NCI-H2227 (cell line): ENCODE measurements around the gene NR0B2.
"Not testable (repeated sequence)": the region's sequence is repeated elsewhere in the genome, so short reads cannot be mapped to it uniquely, and the experiment has no call there.

Experiments used
- DNase-seq: peaks from one replicate; lab custom pipeline; 2025; ENCODE audit not compliant: unreplicated experiment; lab: John Stamatoyannopoulos, UW

Gene NR0B2

GRCh38 chr1:26894263-26894662, 19.5 kb downstream of the NR0B2 start:
- DNase-seq, result no peak

GRCh38 chr1:26890467-26890796, 23.3 kb downstream of the NR0B2 start:
- no peak for DNase-seq

- peak; percentile 88 for DNase-seq
Observed at GRCh38 chr1:26889551-26890466, 24.0 kb downstream of the NR0B2 start, which contains the start of gene GPN2. TSS of gene GPN2 (minus strand) at chr1:26890283. CDS start at chr1:26890096, 187 bp downstream.

- no peak for DNase-seq
Observed at GRCh38 chr1:26888231-26888630, 25.5 kb downstream of the NR0B2 start.

GRCh38 chr1:26887125-26887524, 26.6 kb downstream of the NR0B2 start:
- peak; percentile 27 for DNase-seq

GRCh38 chr1:26882696-26883463, 30.9 kb downstream of the NR0B2 start:
- no peak for DNase-seq

GRCh38 chr1:26881611-26882010, 32.2 kb downstream of the NR0B2 start:
- DNase-seq, result not testable (repeated sequence)

- no peak for DNase-seq
Observed at GRCh38 chr1:26879793-26880192, 34.0 kb downstream of the NR0B2 start.

- no peak for DNase-seq
Observed at GRCh38 chr1:26877326-26877725, 36.4 kb downstream of the NR0B2 start.

GRCh38 chr1:26874896-26875295, 38.9 kb downstream of the NR0B2 start:
- DNase-seq, result peak; percentile 54

GRCh38 chr1:26873097-26873496, 40.7 kb downstream of the NR0B2 start:
- DNase-seq, result not testable (repeated sequence)

- DNase-seq, result peak; percentile 99
Observed at GRCh38 chr1:26864610-26865480, 48.9 kb downstream of the NR0B2 start.

GRCh38 chr1:26863685-26864077, 50.1 kb downstream of the NR0B2 start:
- no peak for DNase-seq

GRCh38 chr1:26862781-26863684, 50.7 kb downstream of the NR0B2 start, which contains the start of gene SFN:
TSS of gene SFN (plus strand) at chr1:26863149. CDS start at chr1:26863213, 64 bp downstream.
- no peak for DNase-seq

GRCh38 chr1:26861889-26862378, 51.8 kb downstream of the NR0B2 start:
- DNase-seq, result no peak
